Measurements from ENCODE around the gene MZF1.
"Not testable (repeated sequence)": the region's sequence is repeated elsewhere in the genome, so short reads cannot be mapped to it uniquely, and the experiment has no call there.

Gene MZF1

DNA sequence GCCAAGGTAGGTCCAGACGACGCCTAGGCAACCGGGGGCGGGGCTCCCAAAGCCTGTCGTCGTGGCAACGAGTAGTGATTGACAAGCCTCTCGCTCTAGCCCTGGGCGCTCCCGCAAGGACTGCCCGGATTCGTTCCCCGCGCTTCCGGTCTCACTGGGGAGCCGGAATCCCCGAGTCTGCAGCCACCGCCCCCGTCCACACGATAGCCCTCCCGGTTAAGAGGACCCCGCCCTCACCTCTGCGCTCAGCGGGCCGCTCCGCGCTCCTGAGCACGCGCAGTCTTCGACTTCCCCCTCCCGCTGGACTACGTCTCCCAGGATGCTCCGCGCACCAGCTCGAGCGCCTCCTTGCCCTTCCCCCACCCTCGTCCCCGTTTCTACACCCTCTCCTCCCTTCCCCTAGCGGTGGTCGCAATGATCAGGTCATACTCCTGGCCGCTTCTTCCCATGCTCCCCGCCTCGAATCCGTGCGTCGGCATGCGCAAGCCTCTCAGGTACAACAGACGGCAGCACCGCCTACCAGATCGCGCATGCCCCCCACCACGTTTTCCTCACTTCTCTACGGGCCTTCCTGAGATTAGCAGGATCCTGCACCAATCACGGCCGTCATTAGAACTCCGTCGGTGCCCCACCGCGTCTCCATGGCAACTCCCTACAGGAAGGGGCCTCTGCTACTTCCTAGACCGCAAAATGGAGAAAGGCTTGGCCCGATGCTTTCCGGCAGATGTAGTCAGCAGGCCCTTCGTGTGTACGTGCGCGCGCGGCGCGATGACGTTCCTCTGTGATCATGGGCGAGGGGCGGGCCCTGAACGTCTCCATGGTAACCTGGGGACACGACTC, at the start of gene MZF1:
Gene MZF1 (minus strand): TSS at position 518 of the 840 bp plus-strand sequence. CDS start 1,946 bp downstream, outside the sequence.
- DNase-seq (ENCODE audit: low read depth in 2 of 2): peak; percentile 98 to 100

DNA sequence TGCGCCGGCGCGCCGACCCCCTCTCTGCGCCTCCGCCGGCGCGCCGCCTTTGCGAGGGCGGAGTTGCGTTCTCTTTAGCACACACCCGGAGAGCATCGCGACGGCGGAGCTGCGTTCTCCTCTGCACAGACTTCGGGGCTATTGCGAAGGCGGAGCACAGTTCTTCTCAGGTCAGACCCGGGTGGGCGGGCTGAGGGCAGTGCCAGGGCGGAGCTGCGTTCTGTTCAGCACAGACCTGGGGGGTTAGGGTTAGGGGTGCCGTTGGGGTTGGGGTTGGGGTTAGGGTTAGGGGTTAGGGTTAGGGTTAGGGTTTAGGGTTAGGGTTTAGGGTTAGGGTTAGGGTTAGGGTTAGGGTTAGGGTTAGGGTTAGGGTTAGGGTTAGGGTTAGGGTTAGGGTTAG, 34.1 kb upstream of the MZF1 start:
- not testable (repeated sequence) for DNase-seq (ENCODE audit: low read depth in 2 of 2)

- DNase-seq (ENCODE audit: low read depth in 2 of 2): not testable (repeated sequence)
These were observed 33.2 kb upstream of the MZF1 start for GRCh38 chr19:58606251-58606896.

- DNase-seq (ENCODE audit: low read depth in 2 of 2): no peak
These were observed 13.1 kb upstream of the MZF1 start for GRCh38 chr19:58586133-58586765.

GRCh38 chr19:58585442-58586132, 12.5 kb upstream of the MZF1 start:
- DNase-seq (ENCODE audit: low read depth in 2 of 2): no peak

DNA sequence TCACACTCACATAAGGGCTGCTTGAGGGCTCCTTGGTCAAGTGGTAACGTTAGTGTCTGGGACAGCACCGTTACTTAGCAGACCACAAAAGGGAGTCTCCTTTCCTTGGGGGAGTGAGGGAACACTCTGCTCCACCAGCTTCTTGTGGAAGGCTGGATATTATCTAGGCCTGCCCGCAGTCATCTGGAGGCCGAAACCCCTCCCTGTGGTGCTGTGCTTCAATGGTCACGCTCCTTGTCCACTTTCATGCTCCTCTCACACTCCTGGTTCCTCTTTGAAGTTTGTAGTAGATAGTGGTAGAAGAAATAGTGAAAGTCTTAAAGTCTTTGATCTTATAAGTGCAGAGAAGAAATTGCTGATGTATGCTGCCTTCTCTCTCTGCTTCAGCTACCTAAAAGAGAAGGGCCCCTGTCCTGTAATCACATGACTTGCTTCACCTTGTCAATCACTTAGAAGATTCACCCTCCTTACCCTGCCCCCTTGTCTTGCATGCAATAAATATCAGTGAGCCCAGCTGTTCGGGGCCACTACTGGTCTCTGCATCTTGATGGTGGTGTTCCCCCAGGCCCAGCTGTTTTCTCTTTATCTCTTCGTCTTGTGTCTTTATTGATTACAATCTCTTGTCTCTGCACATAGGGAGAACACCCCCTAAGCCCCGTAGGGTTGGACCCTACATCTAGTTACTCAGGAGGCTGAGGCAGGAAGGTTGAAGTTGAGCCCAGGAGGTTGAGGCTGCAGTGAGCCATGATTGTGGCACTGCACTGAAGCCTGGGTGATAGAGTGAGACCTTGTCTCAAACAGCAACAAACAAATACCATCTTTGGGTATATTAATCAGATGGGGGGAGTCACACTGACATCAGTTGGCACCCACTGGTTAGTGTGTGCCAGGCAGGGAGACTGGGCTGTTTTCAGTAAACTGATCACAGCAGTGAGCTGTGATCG, 11.6 kb upstream of the MZF1 start:
- no peak for DNase-seq (ENCODE audit: low read depth in 2 of 2)

- no peak for DNase-seq (ENCODE audit: low read depth in 2 of 2)
These were observed 9.8 kb upstream of the MZF1 start for GRCh38 chr19:58582985-58583384.

DNA sequence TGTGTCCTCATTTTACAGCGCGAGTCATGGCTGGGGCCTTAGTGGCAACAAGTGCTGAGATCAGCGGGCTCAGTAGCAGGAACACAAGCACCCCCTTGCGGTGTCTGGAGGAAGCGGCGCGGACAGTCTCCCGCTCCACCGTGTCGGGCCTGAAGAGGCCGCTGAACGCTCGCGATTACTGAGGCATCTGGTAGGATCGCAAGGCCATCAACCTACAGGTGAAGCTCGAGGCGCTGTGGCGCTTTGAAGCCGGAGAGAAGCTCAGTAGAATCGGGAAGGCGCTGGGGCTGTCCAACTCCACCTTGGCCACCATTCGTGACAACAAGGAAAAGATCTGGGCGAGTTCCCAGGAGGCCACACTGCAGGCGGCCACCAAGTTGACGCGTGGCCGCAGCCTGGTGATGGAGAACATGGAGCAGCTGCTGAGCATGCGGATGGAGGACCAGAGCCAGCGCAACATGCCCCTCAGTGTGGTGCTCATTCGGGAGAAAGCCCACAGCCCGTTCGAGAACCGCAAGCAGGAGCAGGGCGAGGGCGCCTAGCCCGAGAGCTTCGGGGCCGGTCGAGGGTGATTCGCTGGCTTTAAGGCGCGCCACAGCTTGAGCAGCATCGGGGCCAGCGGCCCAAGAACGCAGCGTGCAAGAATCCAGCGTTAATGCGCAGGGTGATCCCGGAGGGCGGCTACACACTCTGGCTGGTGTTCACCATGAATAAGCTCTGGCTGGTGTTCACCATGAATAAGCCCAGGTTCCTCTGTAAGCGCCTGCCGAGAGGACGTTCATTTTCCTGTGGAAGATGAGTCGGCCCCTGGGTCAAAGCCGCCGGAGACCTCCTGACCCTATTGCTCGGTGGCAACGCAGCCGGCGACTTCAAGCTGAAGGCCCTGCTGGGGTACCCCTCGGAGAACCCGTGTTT, 8.3 kb upstream of the MZF1 start:
- peak; percentile 75 to 83 for DNase-seq (ENCODE audit: low read depth in 2 of 2)

GRCh38 chr19:58579473-58580142, 6.5 kb upstream of the MZF1 start:
- no peak for DNase-seq (ENCODE audit: low read depth in 2 of 2)

DNA sequence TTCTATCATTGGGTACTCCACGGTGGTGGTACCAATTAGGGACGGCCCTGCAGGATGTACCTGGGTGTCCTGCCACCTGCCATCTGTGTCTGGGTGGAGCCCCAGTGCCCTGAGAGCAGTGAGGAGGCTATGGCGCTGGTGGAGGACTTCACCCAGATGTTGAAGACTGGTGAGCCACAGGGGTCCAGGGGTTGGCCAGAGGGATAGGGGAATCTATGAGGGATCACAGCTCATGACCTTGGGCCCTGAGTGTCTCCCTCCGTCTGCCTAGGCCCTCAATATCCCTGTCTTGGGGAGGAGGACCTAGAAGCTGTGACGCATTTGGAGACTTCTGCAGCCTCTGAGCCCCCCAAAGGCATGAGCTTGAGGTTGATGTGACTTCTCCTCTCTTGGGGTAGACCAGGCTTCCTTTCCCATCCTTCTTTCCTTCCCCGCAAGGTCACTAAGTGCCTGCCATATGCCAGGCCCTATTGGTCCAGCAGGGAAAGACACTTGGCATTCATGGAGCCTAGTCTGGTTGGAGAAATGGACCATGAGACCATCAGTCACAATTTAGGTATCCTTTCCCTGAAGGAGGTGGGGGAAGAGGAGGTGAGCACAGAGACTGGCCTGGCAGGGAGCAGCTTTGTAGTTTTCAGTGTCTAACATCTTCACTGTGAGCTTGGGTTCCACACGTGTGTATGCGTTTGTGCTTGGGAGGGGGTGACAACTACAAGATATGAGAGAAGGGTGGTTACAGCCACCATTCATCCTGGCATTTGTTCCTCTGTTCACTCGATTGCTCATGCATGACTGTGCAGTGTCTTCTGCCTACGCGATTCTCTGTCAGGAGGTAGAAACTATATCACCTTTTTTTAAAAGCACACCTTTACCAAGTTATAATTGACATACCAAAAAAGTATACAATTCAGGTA, 5.1 kb upstream of the MZF1 start:
- no peak for DNase-seq (ENCODE audit: low read depth in 2 of 2)

- DNase-seq (ENCODE audit: low read depth in 2 of 2): not testable (repeated sequence)
These were observed 4.4 kb upstream of the MZF1 start for GRCh38 chr19:58577581-58577980.

- DNase-seq (ENCODE audit: low read depth in 2 of 2): peak in 1 of 2 donors; percentile 58
These were observed 2.3 kb upstream of the MZF1 start for GRCh38 chr19:58575183-58576041.

GRCh38 chr19:58573658-58574164, 576 bp upstream of the MZF1 start:
- DNase-seq (ENCODE audit: low read depth in 2 of 2): no peak

GRCh38 chr19:58572026-58572817, 913 bp downstream of the MZF1 start:
- DNase-seq (ENCODE audit: low read depth in 2 of 2): no peak

DNA sequence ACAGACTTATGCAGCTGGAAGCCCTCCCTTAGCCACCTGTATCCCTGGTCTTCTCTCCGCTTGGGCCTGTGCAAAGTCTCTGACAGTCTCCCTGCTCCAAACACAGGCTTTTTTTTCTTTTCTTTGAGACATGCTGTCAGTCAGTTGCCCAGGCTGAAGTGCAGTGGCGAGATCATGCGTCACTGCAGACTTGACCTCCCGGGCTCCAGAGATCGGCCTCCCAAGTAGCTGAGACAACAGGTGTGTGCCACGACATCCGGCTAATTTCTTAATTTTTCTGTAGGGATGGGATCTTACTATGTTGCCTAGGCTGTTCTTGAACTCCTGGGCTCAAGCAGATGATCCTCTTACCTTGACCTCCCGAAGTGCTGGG, 1.6 kb downstream of the MZF1 start:
- DNase-seq (ENCODE audit: low read depth in 2 of 2): no peak
